Measurements from ENCODE around the gene PCED1A. TPM values are rescaled to one million over a fixed set of nuclear protein-coding genes. Genes with fewer than 3 reads are reported as not detected.

The PCED1A gene, protein sequence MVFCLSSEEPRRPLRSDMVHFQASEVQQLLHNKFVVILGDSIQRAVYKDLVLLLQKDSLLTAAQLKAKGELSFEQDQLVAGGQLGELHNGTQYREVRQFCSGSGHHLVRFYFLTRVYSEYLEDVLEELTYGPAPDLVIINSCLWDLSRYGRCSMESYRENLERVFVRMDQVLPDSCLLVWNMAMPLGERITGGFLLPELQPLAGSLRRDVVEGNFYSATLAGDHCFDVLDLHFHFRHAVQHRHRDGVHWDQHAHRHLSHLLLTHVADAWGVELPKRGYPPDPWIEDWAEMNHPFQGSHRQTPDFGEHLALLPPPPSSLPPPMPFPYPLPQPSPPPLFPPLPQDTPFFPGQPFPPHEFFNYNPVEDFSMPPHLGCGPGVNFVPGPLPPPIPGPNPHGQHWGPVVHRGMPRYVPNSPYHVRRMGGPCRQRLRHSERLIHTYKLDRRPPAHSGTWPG
- 29.3 TPM for polyA plus RNA-seq (2013, experiment 1 of 2; ENCODE audit: insufficient read length)
- polyA plus RNA-seq (2013, experiment 2 of 2; ENCODE audit: insufficient read length), result 30.2 TPM

DNA sequence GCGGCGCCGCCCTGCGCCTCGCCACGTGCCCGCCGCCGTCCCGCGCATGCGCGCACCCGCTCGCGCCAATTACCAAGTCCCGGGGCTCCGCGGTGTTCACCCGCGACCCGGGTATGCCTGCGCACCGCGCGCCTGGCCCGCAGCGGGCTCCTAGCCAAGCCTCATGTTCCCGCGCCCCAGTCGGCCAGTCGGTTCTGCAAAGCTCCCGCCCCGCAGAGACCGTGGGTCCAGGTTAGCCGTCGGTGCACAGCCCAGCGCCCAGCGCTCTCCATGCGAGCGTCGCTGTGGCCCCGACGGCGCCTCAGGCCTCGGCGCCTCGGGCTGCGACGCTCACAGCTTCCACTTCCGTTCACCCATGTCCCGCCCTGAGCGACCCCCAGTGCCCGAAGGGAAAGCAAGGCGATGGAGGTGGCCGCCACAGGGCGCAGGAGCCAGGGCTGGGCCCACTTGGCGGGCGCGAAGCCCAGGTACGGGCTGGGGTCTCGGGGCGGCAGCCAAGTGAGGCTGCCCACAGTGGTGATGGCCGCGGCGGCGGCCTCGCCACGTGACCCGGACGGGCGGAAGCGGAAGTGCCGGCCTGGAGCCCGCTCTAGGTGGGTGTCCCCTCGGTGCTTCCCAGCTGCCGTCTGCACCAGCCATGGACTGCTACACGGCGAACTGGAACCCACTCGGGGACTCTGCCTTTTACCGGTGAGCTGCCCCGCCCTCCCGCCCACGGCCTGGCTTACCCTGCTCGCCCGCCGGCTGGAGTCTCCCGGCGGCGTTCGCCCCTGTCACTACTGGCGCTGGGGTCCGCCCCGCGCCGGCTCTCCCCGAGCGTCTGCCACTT, at the start of gene PCED1A, which contains the start of gene VPS16:
Gene PCED1A, minus strand, starts transcription at position 518 of the 829 bp plus-strand sequence. CDS start 743 bp downstream, outside the sequence.
Gene VPS16, plus strand, starts transcription at position 608 of the 829 bp plus-strand sequence. Its CDS starts 30 bp downstream, at position 638.
- peak; percentile 88 for DNase-seq

DNA sequence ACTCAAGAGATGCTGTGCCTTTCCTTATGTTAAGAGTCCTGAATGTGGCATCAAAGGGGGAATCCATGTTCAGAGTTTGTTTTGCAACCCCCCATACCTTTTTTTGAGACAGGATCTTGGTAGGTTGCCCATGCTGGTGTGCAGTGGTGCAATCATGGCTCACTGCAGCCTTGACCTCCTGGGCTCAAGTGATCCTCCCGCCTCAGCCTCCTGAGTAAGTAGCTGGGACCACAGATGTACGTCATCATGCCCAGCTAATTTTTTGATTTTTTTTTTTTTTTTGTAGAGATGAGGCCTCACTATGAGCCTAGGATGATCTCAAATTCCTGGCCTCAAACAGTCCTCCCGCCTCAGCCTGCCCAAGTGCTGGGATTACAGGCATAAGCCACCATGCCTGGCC, 49.3 kb upstream of the PCED1A start:
- no peak for DNase-seq

DNA sequence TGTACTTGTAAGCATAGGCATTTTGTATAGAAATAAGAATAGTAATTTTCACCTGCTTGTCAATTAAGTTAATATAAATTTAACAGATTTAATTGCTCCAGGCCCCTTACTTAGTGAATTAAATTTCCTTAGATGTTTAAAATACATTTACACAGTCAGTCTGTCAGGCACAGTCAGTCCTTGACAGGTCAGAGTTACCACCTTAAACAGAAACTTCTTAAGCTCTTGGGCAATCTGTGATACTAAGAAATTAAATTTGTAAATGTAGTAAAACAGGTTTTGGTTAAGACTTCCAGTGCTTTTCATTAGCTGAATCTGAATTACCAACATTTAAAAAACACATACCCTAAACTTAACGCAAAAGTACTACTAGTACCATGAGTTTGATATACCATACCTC, 48.8 kb upstream of the PCED1A start:
- DNase-seq, result no peak

DNA sequence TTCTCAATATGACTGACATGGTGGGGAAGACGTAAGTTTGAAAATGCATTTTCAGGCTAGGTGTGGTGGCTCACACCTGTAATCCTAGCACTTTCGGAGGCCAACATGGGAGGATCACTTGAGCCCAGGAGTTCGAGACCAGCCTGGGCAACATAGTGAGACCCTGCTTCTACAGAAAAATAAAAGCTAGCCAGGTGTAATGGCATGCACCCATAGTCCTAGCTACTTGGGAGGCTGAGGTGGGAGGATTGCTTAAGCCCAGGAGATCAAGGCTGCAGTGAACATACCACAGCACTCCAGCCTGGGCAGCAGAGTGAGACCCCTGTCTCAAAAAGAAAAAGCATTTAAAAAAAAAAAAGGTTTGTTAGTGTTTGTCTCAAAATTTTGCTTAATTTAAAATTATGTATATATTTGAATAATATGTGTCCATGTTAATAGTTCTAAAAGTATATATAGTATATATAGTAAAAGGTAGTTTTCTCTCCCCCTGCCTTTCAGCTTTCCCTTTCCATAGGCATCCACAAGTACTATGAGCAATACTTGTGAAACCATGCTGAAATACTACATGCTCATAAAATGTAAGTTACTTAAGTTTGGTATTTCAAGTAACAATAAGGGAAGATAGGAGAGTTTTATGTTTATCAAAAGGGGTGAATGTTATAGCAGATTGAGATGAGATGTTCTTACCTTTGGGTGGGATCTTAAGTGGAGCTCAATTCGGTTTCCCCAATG, 47.9 kb upstream of the PCED1A start:
- DNase-seq, result no peak

DNA sequence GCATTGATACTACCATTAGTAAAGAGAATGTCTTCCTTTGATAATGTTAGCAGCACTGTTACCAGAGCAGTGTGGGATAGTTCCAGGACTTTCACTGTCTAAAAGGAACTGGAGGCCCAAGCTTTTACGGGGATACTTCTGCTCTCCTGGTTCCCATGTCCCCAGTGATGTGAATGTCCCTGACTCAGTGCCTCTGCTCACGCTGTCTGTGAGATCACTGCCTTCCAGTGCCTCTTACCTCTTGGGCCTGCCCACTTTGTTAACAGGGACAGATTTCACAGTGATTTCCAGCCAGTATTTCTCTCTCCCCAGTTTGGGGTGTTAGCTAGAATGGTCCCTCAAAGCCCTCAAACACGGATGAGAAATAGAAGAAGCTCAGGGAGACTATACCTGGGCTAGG, 47.3 kb upstream of the PCED1A start:
- DNase-seq, result no peak

DNA sequence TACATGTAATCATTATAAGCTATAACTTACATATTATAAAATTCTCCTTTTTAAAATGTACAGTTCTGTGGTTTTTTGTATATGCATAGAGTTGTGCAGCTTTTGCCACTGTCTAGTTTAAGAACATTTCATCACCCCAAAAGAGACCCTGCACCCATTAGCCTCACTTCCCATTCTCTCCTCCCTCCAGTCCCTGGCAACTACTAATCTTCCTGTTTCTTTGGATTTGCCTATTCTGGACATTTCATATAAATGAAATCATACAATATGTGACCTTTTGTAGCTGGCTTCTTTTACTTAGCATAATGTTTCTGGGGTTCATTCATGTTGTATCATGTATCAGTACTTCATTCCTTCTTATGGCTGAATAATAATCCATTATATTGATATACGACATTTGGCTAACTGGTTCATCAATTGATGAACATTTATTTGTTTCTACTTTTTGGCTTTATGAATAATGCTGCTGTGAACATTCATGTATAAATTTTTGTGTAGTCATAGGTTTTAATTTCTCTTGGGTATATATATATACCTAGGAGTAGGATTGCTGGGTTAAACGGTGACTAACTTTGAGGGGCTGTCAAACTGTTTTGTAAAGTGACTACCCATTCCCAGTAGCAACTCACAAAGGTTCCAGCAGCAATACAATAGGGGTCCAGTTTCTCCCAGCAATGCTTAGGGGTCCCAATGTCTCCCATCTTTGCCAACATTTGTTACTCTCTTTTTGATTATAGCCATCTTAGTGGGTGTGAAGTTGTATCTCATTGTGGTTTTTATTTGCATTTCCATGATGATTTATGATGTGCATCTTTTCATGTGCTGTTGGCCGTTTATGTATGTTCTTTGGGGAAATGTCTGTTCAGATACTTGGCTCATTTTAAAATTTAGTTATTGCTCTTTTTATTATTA, 43.5 kb upstream of the PCED1A start:
- no peak for DNase-seq

DNA sequence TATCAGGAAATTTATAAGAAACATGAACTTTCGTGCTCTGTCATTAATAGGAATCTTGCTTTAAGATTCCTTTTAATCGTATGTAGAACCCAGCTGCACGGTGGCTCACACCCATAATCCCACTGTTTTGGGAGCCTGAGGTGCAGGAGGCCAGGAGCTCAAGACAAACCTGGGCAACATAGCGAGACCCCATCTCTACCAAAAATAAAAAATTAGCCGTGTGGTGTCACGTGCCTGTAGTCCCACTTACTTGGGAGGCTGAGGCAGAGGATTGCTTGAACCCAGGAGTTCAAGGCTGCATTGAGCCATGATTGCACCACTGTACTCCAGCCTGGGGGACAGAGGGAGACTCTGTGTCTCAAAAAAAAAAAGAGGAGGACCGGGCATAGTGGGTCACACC, 40.2 kb upstream of the PCED1A start:
- no peak for DNase-seq

DNA sequence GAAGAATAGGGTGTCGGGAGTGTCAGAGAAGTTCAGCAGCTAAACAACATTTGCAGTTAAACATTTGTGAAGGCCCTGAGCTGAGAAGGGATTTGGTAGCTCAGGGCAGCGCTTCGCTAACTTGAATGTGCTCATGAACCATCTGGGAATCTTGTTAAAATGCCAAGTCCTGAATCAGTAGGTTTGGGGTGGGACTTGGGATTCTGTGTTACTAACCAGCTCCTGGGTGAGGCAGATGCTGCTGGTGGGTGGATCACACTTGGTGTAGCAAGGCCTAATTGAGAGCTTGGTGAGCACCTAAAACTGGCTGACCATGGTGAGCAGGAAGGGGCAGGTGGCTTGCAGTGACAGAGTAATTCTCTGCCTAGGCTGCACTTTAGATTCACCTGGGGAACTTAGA, 38.7 kb upstream of the PCED1A start:
- peak; percentile 86 for DNase-seq

DNA sequence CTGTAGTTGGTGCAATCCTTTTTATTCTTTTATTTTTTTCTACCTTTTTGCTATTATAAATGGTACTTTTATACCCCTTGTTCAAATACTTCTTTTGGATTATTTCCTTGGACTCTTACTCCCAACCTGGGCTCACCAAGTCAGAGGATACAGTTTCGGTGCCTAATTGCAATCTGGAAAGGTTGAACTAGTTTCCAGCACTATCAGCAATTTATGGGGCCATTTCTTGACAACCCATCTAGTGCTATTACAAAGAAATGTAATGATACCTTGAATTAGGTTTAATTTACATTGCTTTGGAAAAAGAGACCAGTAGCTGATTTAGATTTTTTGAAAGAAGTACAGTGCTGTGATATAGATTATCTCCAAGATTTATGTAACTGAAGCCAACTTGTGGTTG, 38.1 kb upstream of the PCED1A start:
- no peak for DNase-seq

DNA sequence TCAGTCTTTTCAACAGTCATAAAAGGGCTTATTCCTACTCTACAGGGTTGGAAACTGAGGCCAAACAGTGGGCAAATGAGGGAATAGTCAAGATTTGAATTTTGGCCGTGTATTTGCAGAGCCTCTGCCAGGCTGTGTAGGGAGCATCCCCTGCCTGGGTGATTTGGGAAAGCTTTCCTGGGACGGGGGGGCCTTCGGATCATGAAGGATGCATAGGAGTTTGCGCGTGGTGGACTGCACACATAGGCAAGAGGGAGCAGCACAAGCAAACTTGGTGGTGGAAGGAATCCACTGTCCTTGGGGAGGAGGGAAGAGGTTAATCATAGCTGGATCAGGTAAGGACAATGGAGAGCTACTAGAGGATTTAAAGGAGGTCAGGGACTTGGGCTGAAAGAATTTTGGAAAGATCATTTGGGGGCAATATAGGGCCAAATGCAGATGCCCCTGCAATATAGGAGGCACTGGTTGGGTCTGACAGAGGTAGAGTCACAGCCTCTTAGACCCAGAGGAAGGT, 35.3 kb upstream of the PCED1A start:
- no peak for DNase-seq

DNA sequence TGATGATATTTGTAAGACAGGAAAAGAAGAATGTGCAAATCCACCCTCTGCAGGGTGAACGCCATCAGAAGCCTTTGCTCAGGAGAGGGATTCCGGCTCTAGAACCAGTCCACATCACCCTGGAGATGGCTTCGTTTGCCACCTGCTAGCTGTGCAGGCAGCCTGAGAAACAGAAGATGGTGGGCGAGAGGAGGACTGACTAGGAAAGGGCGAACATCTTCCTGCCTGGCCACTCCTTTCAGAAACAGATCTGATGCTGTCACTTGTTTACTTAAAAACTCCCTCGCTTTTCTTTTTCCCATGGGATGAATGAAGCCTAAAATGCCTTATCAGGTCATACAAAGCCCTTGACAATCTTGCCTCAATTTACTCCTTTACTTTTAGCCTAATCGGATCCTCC, 34.0 kb upstream of the PCED1A start:
- DNase-seq, result no peak

DNA sequence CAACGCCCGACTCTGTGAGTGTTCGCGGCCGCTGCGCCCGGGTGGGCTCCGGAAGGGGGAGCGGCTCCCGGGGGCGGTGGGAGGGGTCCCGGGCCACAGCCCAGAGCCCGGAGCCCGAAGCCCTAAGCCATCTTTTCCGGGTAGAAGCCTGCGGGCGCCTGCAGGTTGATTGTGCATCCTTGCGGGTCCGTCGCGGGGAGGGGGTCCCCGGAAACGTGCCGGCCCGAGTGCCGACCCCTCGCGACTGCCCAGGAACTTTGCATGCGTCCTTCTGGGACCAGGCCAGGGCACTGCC, 33.2 kb upstream of the PCED1A start:
- DNase-seq, result no peak

DNA sequence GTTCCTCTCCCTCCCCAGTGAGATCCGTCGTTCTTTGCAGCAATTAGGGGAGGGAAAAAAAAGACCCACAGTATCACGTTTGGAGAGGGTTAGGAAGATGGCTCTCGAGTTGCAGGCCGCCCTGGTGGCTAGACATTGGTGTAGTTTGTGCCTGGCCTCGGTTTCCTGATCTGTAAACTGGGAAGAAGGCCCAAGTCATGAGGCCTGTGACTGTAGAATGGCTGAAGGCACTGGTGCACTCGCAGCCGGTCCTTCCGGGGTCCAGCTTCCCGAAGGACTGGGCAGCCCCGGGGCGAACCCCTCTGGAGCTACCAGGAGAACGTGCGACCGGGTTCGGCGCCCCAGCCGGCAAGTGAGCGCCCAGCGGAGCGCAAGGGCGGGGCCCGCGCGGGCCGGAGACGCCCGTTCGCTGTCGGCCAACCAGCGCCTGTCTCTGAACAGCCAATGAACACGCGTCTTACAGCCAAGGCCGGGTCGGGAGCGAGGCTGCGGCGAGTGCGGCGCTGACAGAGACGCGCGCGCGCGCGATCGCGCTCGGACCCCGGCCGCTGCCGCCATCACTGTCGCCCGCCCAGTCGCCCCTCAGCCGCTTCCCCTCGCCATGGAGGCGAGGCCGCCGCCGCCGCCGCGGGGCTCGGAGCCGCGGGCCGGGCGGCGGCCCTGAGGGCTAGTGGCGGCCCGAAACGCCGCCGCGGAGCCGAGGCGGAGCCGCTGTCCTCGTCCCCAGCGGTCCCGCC, 32.7 kb upstream of the PCED1A start, which contains the start of gene PTPRA:
Gene PTPRA, plus strand, starts transcription at position 472 of the 737 bp plus-strand sequence. CDS start 90,797 bp downstream, outside the sequence.
- peak; percentile 91 for DNase-seq

DNA sequence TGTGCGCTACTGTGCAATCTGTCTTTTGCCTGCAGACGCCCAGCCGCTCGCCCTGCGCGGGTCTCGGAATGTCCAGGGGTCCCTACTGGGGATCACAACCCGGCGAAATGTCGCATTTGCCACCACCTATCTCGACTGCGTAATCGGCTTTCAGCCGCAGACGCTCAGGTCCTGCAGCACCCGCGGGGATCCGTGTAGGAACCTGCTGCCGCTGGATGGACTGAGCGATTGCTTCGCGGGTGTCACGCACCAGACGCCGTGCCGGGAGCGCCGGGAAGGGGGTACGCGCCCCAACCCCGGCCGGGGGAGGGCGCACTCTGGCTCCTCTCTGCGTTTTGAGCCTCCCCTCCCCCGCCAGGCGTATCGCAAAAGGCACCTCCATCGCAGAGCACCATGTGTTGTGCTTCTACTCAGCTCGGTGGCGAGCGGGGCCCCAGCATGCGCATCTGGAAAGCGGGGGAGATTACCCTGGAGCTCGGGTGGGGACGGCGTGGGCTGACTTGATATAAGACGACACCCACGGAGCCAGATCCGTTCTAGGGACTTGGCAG, 32.1 kb upstream of the PCED1A start:
- DNase-seq, result peak; percentile 54

DNA sequence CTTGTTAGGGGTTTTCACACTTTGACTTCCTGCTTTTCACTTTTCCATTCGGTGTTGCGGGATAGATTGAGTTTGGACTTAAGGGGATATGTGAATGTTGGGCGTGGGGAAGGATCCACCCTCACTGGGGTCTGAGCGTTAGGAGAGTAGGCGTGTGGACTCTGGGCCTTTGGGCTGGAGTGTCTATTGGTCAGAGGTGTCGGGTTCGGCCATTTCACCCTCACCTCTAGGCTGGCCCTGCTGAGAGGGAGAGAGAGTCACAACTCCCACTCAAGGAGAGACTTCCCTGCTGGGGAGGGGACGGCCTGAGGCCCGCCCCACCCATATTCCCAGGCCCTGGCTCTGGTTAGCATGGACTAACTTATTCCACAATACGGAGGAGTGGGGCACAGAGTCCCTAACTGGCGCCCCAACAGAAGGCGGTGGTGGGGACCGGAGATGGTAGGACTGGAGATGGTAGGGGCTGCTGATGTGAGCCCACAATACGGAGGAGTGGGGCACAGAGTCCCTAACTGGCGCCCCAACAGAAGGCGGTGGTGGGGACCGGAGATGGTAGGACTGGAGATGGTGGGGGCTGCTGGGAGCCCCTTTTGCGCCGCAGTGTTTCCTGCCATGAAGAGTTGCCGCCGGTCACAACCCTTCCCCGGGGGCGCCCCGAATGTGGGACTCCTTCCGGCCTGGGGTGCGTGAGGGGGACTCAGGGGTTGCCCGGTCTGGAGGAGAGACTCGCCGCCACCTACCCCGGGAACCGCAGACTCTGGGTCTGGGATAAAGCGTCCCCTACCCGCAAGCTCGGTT, 31.4 kb upstream of the PCED1A start:
- no peak for DNase-seq

DNA sequence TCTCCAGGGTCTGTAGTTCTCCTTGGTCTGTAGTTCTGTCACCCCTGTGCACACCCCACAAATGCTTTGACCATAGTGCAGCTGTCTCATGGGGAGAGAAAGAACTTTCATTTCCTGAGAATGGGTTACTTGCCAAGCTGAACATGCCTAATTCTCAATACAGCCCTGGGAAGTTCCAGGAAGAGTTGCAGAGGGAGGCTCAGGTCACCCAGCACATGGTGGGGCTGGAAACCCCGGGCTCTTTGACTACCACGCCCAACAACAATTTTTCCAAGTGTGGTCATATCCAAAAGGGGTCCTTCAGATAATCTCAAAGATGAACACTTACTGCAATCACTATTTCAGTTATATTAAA, 30.6 kb upstream of the PCED1A start:
- DNase-seq, result no peak

DNA sequence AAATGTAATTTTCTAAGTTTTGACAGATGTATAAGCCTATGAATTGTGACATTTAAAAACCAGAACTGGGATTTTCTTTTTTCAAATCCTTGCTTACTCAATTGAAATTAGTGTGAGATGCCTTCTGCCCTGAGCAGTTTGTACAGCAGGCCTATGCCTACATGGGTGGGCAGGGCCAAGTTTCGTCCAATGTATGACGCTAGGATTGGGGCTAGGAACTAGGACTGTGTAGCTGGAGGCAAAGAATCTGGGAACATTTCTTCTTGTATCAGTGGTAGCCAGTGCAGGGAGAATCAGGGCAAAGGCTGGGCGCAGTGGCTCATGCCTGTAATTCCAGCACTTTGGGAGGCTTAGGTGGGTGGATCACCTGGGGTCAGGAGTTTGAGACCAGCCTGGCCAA, 28.9 kb upstream of the PCED1A start:
- DNase-seq, result no peak

DNA sequence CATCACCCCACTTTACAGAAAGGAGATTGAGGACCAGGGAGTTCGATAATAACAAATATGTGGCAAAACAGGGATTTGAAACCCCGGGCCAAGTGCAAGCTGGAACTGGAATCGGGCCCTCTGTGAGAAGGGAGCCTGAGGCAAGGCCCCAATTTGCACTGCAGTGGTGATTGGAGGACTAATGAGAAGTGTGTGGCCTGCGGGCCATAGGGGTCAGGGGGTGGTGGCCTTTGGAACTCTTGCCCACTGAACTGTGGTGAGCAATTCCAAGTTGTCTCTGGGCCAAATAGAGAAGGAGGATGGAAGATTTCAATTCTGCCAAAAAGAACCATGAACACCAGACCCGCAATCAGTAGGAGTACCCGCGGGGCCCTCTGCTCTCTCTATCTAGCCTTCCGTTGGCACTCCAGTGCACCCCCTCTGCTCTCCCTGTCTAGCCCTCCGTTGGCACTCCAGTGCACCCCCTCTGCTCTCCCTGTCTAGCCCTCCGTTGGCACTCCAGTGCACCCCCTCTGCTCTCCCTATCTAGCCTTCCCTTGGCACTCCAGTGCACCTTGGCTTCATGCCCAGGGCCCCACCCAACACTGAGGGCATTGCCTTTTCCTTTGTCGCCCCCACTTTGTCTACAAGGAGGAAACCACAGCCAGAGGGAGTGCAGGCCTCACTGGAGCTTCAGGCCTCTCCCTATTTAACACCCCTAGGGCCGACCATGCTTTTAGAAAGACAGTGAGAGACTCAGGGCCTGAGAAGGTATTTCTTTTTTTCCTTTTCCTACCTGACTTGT, 26.8 kb upstream of the PCED1A start:
- DNase-seq, result no peak

DNA sequence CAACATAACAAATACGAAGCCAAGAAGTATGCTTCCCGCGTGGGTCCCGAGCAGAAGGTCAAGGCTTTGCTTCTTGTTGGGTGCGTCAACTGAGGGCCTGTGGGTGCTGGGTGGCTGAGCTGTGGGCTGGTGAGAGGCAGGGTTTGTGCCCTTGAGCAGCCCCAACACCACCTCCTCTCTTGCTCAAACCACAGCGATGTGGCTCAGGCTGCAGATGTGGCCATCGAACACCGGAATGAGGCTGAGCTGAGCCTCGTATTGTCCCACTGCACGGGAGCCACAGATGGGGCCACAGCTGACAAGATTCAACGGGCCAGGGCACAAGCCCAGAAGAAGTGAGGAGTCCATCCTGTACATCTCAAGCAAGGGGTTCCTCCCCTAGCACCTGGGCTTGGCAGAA, 25.8 kb upstream of the PCED1A start:
- no peak for DNase-seq

Data from fibroblast of skin of abdomen (primary cell).